ENCODE measurements around the gene GOLGA1. TPM values are rescaled to one million over a fixed set of nuclear protein-coding genes. Genes with fewer than 3 reads are reported as not detected.
A peak's percentile ranks its signal among the peaks of the same experiment; 100 is the strongest.

The GOLGA1 gene
- total and polyA plus RNA-seq, 9 of the 15 experiments (the other 6 are each of a cell fraction or from before 2014, with no cell fraction given) = 2.9 to 15.9 (median 8.5) TPM

DNA sequence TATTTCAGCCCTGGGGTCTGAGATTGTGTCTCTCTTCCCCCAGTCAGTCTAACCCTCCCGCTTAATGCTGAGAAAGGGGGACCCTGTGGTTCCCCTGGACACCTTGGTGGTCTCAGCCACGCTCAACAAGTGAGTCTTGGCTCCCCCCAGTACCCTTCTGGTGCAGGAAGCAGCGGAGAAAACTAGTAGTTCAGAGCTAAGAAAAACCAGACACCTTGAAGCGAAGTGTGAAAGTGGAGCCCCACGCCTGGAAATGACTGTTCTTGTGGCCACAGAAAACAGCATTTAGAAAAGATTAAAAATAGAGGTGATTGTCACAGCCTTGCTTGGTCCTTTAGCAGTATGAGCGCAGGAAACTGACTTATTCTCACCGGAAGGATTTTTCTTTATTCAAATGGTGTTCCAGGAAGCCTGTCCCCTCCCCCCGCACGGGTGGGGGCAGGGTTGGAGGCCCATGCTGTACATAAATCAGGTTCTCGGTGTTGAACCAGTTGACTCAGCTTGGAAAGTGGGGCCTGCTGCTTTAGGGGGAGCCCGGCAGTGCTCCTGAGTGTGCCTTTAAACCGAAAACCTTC is 70.8 kb downstream of the GOLGA1 start:
- TSS peak; percentile 47 for BruUV-seq (replicated peaks)
- intact Hi-C loops (cut with micrococcal nuclease) (loop anchor here (2.0 to 5.0 kb wide), 2 partner anchors 71 to 372 kb away; partner anchors contain the start of genes GOLGA1 and HSPA5), in situ Hi-C loops (cut with MboI) (loop anchor here (10.0 kb wide), 1 partner anchor 275 kb away; the partner anchor contains the start of gene SCAI)
- under 1% methylated on average over 12 of the region's 12 CpGs for WGBS (ENCODE audit: insufficient coverage, low coverage, missing lambda C conversion rate)
- Histone ChIP-seq H3K9me1 (ENCODE audit: control insufficient read depth, insufficient read depth, low read length) (peaks cover 16% of the 10 kb centered on the region), H3K4me3 (peak overlapping the region; percentile 91), H3K9ac (ENCODE audit: insufficient read depth in 1 of 2, low read depth in 2 of 2, low read length in 2 of 2) (peak overlapping the region; percentile 98 to 99), H3K9me3 (replicated peaks; ENCODE audit: control insufficient read depth, insufficient read depth, low read depth, low read length) (no peaks in the 10 kb centered on the region), H2AFZ (ENCODE audit: low read depth, low read length) (no peak overlapping the region), H3K27ac (ENCODE audit: extremely low read depth, low read depth, low read length) (peak overlapping the region; percentile 97), H4K20me1 (replicated peaks; ENCODE audit: control insufficient read depth, insufficient read depth, low read length) (peaks cover 25% of the 10 kb centered on the region), H3K36me3 (ENCODE audit: control insufficient read depth, insufficient read depth, low read length) (peaks cover 56% of the 10 kb centered on the region), H3K79me2 (ENCODE audit: control insufficient read depth, insufficient read depth, low read length) (peaks cover 84% of the 10 kb centered on the region), H3K27me3 (ENCODE audit: control insufficient read depth in 2 of 2, insufficient read depth in 2 of 2, low read length in 2 of 2) (no peaks in the 10 kb centered on the region), H3K4me2 (ENCODE audit: insufficient read depth, low read length) (peak overlapping the region; percentile 100), H3K4me1 (replicated peaks in 1 of 2; ENCODE audit: control insufficient read depth in 2 of 2, insufficient read depth in 2 of 2, low read length in 2 of 2) (peaks cover 35 to 50% of the 10 kb centered on the region in 2 experiments)
- ChIA-PET CTCF (ENCODE audit: low intra/inter-chr PET ratio) (no interaction called here), POLR2A (interaction anchor here (0.6 to 1.5 kb wide), 11 partner anchors 9 to 1689 kb away, joined by 3 to 9 read pairs (median 4); partner anchors contain the start of genes ARPC5L and RPL35)
- peak; percentile 46 for FAIRE-seq
- peak in 2 of 4 experiments; percentile 64 to 85 for DNase-seq (ENCODE audit: extremely low read depth in 1 of 4, low spot score in 3 of 4)
- ATAC-seq = peak; percentile 20
- TF ChIP-seq CHD2 (IDR thresholded peaks at IDR 0.05; ENCODE audit: low read depth, low read length) (peak; percentile 77; the same call in 1 of the 2 replicates), RBM15 (IDR thresholded peaks at IDR 0.05; ENCODE audit: insufficient read depth, low read length) (no peak), SETDB1 (IDR thresholded peaks at IDR 0.05; ENCODE audit: low read length) (no peak), TFAM (CRISPR knock-in tag; conservative IDR thresholded peaks at IDR 0.05) (no peak), REST (IDR thresholded peaks at IDR 0.05; ENCODE audit: borderline replicate concordance) (0 out of 2 replicates have a peak, but pooled peaks have one; percentile 1), REST (CRISPR knock-in tag; IDR thresholded peaks at IDR 0.05; ENCODE audit: low read depth) (no peak), ILK (tag; IDR thresholded peaks at IDR 0.05; ENCODE audit: borderline replicate concordance, low read depth) (no peak), SRSF7 (optimal IDR thresholded peaks at IDR 0.05; ENCODE audit: low read depth, low read length) (no peak), ATF3 (IDR thresholded peaks at IDR 0.05) (no peak), ATF3 (CRISPR knock-in tag; conservative IDR thresholded peaks at IDR 0.05) (no peak)
- TF ChIP-seq, protein P1, sequence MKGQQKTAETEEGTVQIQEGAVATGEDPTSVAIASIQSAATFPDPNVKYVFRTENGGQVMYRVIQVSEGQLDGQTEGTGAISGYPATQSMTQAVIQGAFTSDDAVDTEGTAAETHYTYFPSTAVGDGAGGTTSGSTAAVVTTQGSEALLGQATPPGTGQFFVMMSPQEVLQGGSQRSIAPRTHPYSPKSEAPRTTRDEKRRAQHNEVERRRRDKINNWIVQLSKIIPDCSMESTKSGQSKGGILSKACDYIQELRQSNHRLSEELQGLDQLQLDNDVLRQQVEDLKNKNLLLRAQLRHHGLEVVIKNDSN (CRISPR knock-in tag; IDR thresholded peaks at IDR 0.05) = no peak
